Measurements from ENCODE around the gene LRFN2. TPM values are rescaled to one million over a fixed set of nuclear protein-coding genes. Genes with fewer than 3 reads are reported as not detected.

The LRFN2 gene
- total and polyA plus RNA-seq, 5 donors from 2014 or later = not detected

DNA sequence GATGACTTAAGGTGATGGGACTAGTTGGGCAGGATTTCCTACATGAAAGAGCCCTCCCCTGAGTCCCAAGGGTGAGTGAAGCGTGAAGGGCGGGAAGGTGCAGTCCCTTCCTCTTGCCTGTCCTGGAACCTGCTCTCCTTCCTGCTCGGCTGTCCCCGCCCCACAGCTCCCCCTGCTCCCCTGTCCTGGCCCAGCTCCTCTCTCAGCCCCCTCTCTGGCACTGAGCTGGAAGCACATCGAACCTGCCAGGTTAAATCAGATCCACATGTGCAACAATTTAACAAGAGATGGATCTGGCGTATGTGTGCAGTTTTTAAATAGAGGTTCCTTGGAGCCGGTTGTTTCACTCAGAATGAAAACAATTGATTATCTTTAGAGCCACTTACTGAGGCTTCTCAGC, 95.0 kb downstream of the LRFN2 start:
- ATAC-seq (ENCODE audit: low read depth in 2 of 2) (no peak), DNase-seq (no peak)
- Histone ChIP-seq H3K4me1 (ENCODE audit: control insufficient read depth, insufficient read depth, low read length, poor library complexity, severe bottlenecking) (no peaks in the 10 kb centered on the region), H3K27ac (ENCODE audit: insufficient read depth, low read length, poor library complexity, severe bottlenecking) (no peak overlapping the region), H3K27me3 (ENCODE audit: control insufficient read depth, insufficient read depth, low read length) (no peaks in the 10 kb centered on the region), H3K4me3 (ENCODE audit: low read depth, low read length) (no peak overlapping the region), H3K9me3 (ENCODE audit: control insufficient read depth in 2 of 2, low read length in 2 of 2) (no peaks in the 10 kb centered on the region), H3K36me3 (ENCODE audit: control insufficient read depth, insufficient read depth, low read length) (no peaks in the 10 kb centered on the region)
- Mint-ChIP-seq H3K4me1 (no peaks in the 10 kb centered on the region), H3K4me3 (no peak overlapping the region), H3K9me3 (peaks cover 0 to 3% (median 0%) of the 10 kb centered on the region in 7 donors), H3K27ac (no peak overlapping the region), H3K27me3 (no peaks in the 10 kb centered on the region), H3K36me3 (no peaks in the 10 kb centered on the region)

- Histone ChIP-seq H3K36me3 (ENCODE audit: control insufficient read depth, insufficient read depth, low read length) (no peaks in the 10 kb centered on the region), H3K27me3 (ENCODE audit: control insufficient read depth, insufficient read depth, low read length) (no peaks in the 10 kb centered on the region), H3K4me3 (ENCODE audit: low read depth, low read length) (no peak overlapping the region), H3K4me1 (ENCODE audit: control insufficient read depth, insufficient read depth, low read length, poor library complexity, severe bottlenecking) (no peaks in the 10 kb centered on the region), H3K9me3 (ENCODE audit: control insufficient read depth in 2 of 2, low read length in 2 of 2) (no peaks in the 10 kb centered on the region), H3K27ac (ENCODE audit: insufficient read depth, low read length, poor library complexity, severe bottlenecking) (no peak overlapping the region)
- Mint-ChIP-seq H3K27me3 (peaks cover 5% of the 10 kb centered on the region), H3K36me3 (no peaks in the 10 kb centered on the region), H3K9me3 (peaks cover 0 to 3% (median 0%) of the 10 kb centered on the region in 7 donors), H3K4me1 (no peaks in the 10 kb centered on the region), H3K4me3 (no peak overlapping the region), H3K27ac (no peak overlapping the region)
- ATAC-seq (ENCODE audit: low read depth in 2 of 2) (no peak), DNase-seq (no peak)
Observed at GRCh38 chr6:40490508-40490907, 96.7 kb downstream of the LRFN2 start.

GRCh38 chr6:40489798-40490197, 97.4 kb downstream of the LRFN2 start:
- no peaks in the 10 kb centered on the region for H3K36me3 ChIP-seq (ENCODE audit: control insufficient read depth, insufficient read depth, low read length)
- no peak overlapping the region for H3K4me3 Mint-ChIP-seq
- H3K27ac ChIP-seq (ENCODE audit: insufficient read depth, low read length, poor library complexity, severe bottlenecking) = no peak overlapping the region
- H3K9me3 ChIP-seq (ENCODE audit: control insufficient read depth in 2 of 2, low read length in 2 of 2) = no peaks in the 10 kb centered on the region
- H3K9me3 Mint-ChIP-seq = peaks cover 0 to 3% (median 0%) of the 10 kb centered on the region in 7 donors
- H3K27me3 ChIP-seq (ENCODE audit: control insufficient read depth, insufficient read depth, low read length) = no peaks in the 10 kb centered on the region
- H3K4me3 ChIP-seq (ENCODE audit: low read depth, low read length) = no peak overlapping the region
- H3K4me1 ChIP-seq (ENCODE audit: control insufficient read depth, insufficient read depth, low read length, poor library complexity, severe bottlenecking) = no peaks in the 10 kb centered on the region
- no peaks in the 10 kb centered on the region for H3K36me3 Mint-ChIP-seq
- H3K27ac Mint-ChIP-seq = no peak overlapping the region
- no peak for DNase-seq
- no peak for ATAC-seq (ENCODE audit: low read depth in 2 of 2)
- H3K4me1 Mint-ChIP-seq = no peaks in the 10 kb centered on the region
- H3K27me3 Mint-ChIP-seq = peaks cover 5% of the 10 kb centered on the region

DNA sequence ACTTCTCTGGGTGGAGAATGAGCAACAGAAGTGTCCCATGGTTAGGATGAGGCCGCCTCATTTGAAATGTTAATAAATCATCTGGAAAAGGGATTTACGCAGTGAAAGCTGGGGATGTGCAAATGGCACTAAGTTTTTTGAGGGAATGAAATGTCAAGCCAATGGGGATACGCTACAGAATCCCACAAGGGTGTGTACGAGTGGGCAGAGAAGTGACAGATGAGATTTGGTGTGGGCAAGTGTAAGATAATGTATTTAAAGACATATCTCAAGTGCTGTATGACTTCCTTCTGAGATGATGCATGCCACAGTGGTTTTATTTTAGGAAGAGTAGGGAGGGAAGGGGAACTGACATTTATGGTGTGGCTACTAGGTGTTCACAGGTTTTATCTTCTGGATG, 100.6 kb downstream of the LRFN2 start:
- Mint-ChIP-seq H3K27me3 (peaks cover 9% of the 10 kb centered on the region), H3K4me1 (no peaks in the 10 kb centered on the region), H3K4me3 (no peak overlapping the region), H3K27ac (no peak overlapping the region), H3K36me3 (no peaks in the 10 kb centered on the region), H3K9me3 (peaks cover 0 to 3% (median 0%) of the 10 kb centered on the region in 7 donors)
- H3K4me1 ChIP-seq (ENCODE audit: control insufficient read depth, insufficient read depth, low read length, poor library complexity, severe bottlenecking) = no peaks in the 10 kb centered on the region
- no peaks in the 10 kb centered on the region for H3K27me3 ChIP-seq (ENCODE audit: control insufficient read depth, insufficient read depth, low read length)
- no peak overlapping the region for H3K27ac ChIP-seq (ENCODE audit: insufficient read depth, low read length, poor library complexity, severe bottlenecking)
- H3K9me3 ChIP-seq (ENCODE audit: control insufficient read depth in 2 of 2, low read length in 2 of 2) = no peaks in the 10 kb centered on the region
- no peak overlapping the region for H3K4me3 ChIP-seq (ENCODE audit: low read depth, low read length)
- no peak for DNase-seq
- H3K36me3 ChIP-seq (ENCODE audit: control insufficient read depth, insufficient read depth, low read length) = no peaks in the 10 kb centered on the region
- ATAC-seq (ENCODE audit: low read depth in 2 of 2) = no peak

DNA sequence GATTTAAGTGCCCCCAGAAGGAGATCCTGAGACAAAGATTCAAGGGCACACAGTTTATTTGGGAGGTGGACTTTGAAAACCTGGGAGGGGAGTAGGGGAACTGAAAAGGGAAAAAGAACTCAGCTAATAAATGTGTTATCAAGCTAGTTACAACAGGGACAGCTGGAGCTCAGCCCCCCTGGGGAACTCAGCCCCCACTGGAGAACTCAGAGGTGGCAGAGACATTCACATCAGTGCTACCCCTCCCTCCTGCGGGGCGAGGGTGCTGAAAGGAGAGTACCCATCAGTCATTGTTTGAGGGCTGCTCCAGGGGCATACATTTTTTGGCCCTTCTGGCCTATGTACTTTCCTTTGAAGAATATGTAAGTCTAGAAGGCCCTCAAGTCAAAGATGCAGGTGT, 101.4 kb downstream of the LRFN2 start:
- no peaks in the 10 kb centered on the region for H3K4me1 ChIP-seq (ENCODE audit: control insufficient read depth, insufficient read depth, low read length, poor library complexity, severe bottlenecking)

DNA sequence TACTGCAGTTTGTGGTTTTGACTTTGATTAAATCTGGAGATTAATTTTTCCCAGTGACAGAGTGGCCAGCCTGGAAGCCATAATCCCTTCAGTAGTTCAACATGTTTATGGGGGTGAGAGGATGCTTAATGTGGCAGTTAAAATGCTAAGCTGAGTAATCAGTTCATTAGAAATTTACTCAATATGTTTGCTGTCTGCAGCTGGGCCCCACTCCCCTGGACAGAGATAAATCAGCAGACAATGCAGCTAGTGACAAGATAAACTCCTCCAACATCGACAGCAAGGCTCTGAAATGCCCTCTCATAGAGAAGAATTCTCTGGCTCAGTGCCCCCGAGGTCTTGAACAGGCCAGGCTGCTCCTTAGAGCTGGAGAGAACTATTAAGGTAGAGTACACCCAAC, 101.9 kb downstream of the LRFN2 start:
- no peaks in the 10 kb centered on the region for H3K4me1 ChIP-seq (ENCODE audit: control insufficient read depth, insufficient read depth, low read length, poor library complexity, severe bottlenecking)
- Mint-ChIP-seq H3K4me3 (no peak overlapping the region), H3K9me3 (peaks cover 0 to 3% (median 0%) of the 10 kb centered on the region in 7 donors), H3K4me1 (no peaks in the 10 kb centered on the region), H3K27me3 (peaks cover 9% of the 10 kb centered on the region), H3K36me3 (no peaks in the 10 kb centered on the region), H3K27ac (no peak overlapping the region)
- no peak overlapping the region for H3K4me3 ChIP-seq (ENCODE audit: low read depth, low read length)
- H3K27me3 ChIP-seq (ENCODE audit: control insufficient read depth, insufficient read depth, low read length) = no peaks in the 10 kb centered on the region
- H3K9me3 ChIP-seq (ENCODE audit: control insufficient read depth in 2 of 2, low read length in 2 of 2) = no peaks in the 10 kb centered on the region
- no peak overlapping the region for H3K27ac ChIP-seq (ENCODE audit: insufficient read depth, low read length, poor library complexity, severe bottlenecking)
- ATAC-seq (ENCODE audit: low read depth in 2 of 2) = no peak
- H3K36me3 ChIP-seq (ENCODE audit: control insufficient read depth, insufficient read depth, low read length) = no peaks in the 10 kb centered on the region
- DNase-seq = no peak

More for the DNA sequence above, 101.4 kb downstream of the LRFN2 start:
- Mint-ChIP-seq H3K4me3 (no peak overlapping the region), H3K27me3 (peaks cover 9% of the 10 kb centered on the region), H3K4me1 (no peaks in the 10 kb centered on the region), H3K27ac (no peak overlapping the region), H3K36me3 (no peaks in the 10 kb centered on the region), H3K9me3 (peaks cover 0 to 3% (median 0%) of the 10 kb centered on the region in 7 donors)
- Histone ChIP-seq H3K27me3 (ENCODE audit: control insufficient read depth, insufficient read depth, low read length) (no peaks in the 10 kb centered on the region), H3K27ac (ENCODE audit: insufficient read depth, low read length, poor library complexity, severe bottlenecking) (no peak overlapping the region), H3K4me3 (ENCODE audit: low read depth, low read length) (no peak overlapping the region), H3K9me3 (ENCODE audit: control insufficient read depth in 2 of 2, low read length in 2 of 2) (no peaks in the 10 kb centered on the region), H3K36me3 (ENCODE audit: control insufficient read depth, insufficient read depth, low read length) (no peaks in the 10 kb centered on the region)
- ATAC-seq (ENCODE audit: low read depth in 2 of 2) (no peak), DNase-seq (no peak)

DNA sequence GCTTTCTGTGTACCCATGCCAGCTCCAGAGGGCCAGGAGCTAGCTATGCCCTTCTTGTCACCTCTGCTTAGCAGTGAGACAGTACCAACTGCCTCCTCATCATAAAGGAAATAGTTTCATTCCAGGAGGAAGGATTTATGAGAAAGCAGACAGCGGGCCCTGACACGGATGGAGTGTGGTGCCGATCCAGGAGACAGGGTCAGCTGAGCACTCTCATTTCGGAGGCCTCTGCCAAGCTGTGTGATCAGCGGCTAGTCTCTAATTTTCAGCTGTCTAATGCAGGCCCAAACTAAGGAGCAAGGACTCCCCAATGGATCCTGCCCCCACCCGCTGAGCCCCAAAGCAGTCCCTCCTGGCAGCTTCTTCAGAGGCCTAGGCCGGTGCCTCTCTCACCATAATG, 103.1 kb downstream of the LRFN2 start:
- Mint-ChIP-seq H3K36me3 (no peaks in the 10 kb centered on the region), H3K9me3 (peaks cover 0 to 3% (median 0%) of the 10 kb centered on the region in 7 donors), H3K4me1 (no peaks in the 10 kb centered on the region), H3K27ac (no peak overlapping the region), H3K4me3 (no peak overlapping the region), H3K27me3 (peaks cover 9% of the 10 kb centered on the region)
- DNase-seq (no peak), ATAC-seq (ENCODE audit: low read depth in 2 of 2) (no peak)
- Histone ChIP-seq H3K4me1 (ENCODE audit: control insufficient read depth, insufficient read depth, low read length, poor library complexity, severe bottlenecking) (no peaks in the 10 kb centered on the region), H3K27me3 (ENCODE audit: control insufficient read depth, insufficient read depth, low read length) (no peaks in the 10 kb centered on the region), H3K27ac (ENCODE audit: insufficient read depth, low read length, poor library complexity, severe bottlenecking) (no peak overlapping the region), H3K4me3 (ENCODE audit: low read depth, low read length) (no peak overlapping the region), H3K36me3 (ENCODE audit: control insufficient read depth, insufficient read depth, low read length) (no peaks in the 10 kb centered on the region), H3K9me3 (ENCODE audit: control insufficient read depth in 2 of 2, low read length in 2 of 2) (no peaks in the 10 kb centered on the region)

GRCh38 chr6:40482532-40482931, 104.6 kb downstream of the LRFN2 start:
- Histone ChIP-seq H3K4me3 (ENCODE audit: low read depth, low read length) (no peak overlapping the region), H3K9me3 (ENCODE audit: control insufficient read depth in 2 of 2, low read length in 2 of 2) (no peaks in the 10 kb centered on the region), H3K4me1 (ENCODE audit: control insufficient read depth, insufficient read depth, low read length, poor library complexity, severe bottlenecking) (no peaks in the 10 kb centered on the region), H3K36me3 (ENCODE audit: control insufficient read depth, insufficient read depth, low read length) (no peaks in the 10 kb centered on the region), H3K27ac (ENCODE audit: insufficient read depth, low read length, poor library complexity, severe bottlenecking) (no peak overlapping the region), H3K27me3 (ENCODE audit: control insufficient read depth, insufficient read depth, low read length) (peaks cover 2% of the 10 kb centered on the region)
- Mint-ChIP-seq H3K4me1 (no peaks in the 10 kb centered on the region), H3K4me3 (no peak overlapping the region), H3K9me3 (peaks cover 0 to 1% (median 0%) of the 10 kb centered on the region in 7 donors), H3K27me3 (peaks cover 18% of the 10 kb centered on the region), H3K27ac (no peak overlapping the region), H3K36me3 (no peaks in the 10 kb centered on the region)
- ATAC-seq (ENCODE audit: low read depth in 2 of 2) (no peak), DNase-seq (no peak)
